ENCODE data around the gene SRP68. TPM values are rescaled to one million over a fixed set of nuclear protein-coding genes. Genes with fewer than 3 reads are reported as not detected.
A peak's percentile ranks its signal among the peaks of the same experiment; 100 is the strongest.

The SRP68 gene
- total and polyA plus RNA-seq, 9 of the 15 experiments (the other 6 are each of a cell fraction or from before 2014, with no cell fraction given): 29.4 to 92.6 (median 36.2) TPM

GRCh38 chr17:76072148-76072858 is at the start of gene SRP68 (continued):
- TF ChIP-seq FIP1L1 (IDR thresholded peaks at IDR 0.05; ENCODE audit: low read depth, low read length, poor library complexity, severe bottlenecking): peak; percentile 66
- no peak; a peak in 1 of 4 replicates for TF ChIP-seq RAD21 (CRISPR knock-in tag; conservative IDR thresholded peaks at IDR 0.05 in 1 of 2, IDR thresholded peaks at IDR 0.05 in 1 of 2)
- peak in 1 of 2 experiments; percentile 73; a peak in 1 of 4 replicates for TF ChIP-seq UBTF (IDR thresholded peaks at IDR 0.05; ENCODE audit: borderline replicate concordance in 1 of 2, low read depth in 2 of 2, low read length in 2 of 2)
- TF ChIP-seq ETV6 (IDR thresholded peaks at IDR 0.05; ENCODE audit: borderline replicate concordance in 1 of 2, low read depth in 2 of 2, low read length in 1 of 2): no peak
- 0 out of 2 replicates have a peak, but pooled peaks have one; percentile 67 for TF ChIP-seq ETV6 (CRISPR knock-in tag; IDR thresholded peaks at IDR 0.05; ENCODE audit: borderline replicate concordance)
- no peak for TF ChIP-seq MTA2 (IDR thresholded peaks at IDR 0.05; ENCODE audit: low read depth)
- TF ChIP-seq MAFF (IDR thresholded peaks at IDR 0.05; ENCODE audit: low read length): no peak
- TF ChIP-seq CAMTA2 (CRISPR knock-in tag; conservative IDR thresholded peaks at IDR 0.05): no peak
- TF ChIP-seq NCOA2 (IDR thresholded peaks at IDR 0.05; ENCODE audit: partially characterized antibody in 2 of 2): no peak
- no peak for TF ChIP-seq E2F4 (CRISPR knock-in tag; IDR thresholded peaks at IDR 0.05; ENCODE audit: low read depth)
- peak; percentile 86 to 94 for TF ChIP-seq E2F6 (IDR thresholded peaks at IDR 0.05; ENCODE audit: borderline replicate concordance in 1 of 2, extremely low read depth in 1 of 2, insufficient read depth in 1 of 2, insufficient read length in 1 of 2, low read depth in 1 of 2, low read length in 1 of 2, poor library complexity in 1 of 2, severe bottlenecking in 1 of 2)
- TF ChIP-seq USF1 (CRISPR knock-in tag; IDR thresholded peaks at IDR 0.05): 0 out of 2 replicates have a peak, but pooled peaks have one; percentile 12
- no peak for TF ChIP-seq SMARCA4 (IDR thresholded peaks at IDR 0.05)
- peak; percentile 99 for TF ChIP-seq RBFOX2 (IDR thresholded peaks at IDR 0.05; ENCODE audit: low read depth, low read length)
- TF ChIP-seq SP1 (CRISPR knock-in tag; IDR thresholded peaks at IDR 0.05): peak; percentile 71; the same call in 1 of the 2 replicates
- no peak for TF ChIP-seq ZZZ3 (IDR thresholded peaks at IDR 0.05)
- 0 out of 2 replicates have a peak, but pooled peaks have one; percentile 36 for TF ChIP-seq ZBTB49 (CRISPR knock-in tag; IDR thresholded peaks at IDR 0.05; ENCODE audit: borderline replicate concordance)
- TF ChIP-seq ESRRA (IDR thresholded peaks at IDR 0.05; ENCODE audit: borderline replicate concordance, low read depth): peak; percentile 76; the same call in 1 of the 2 replicates
